NCI-H748 (cell line): ENCODE data around the gene CLDN22.
"Not testable (repeated sequence)": the region's sequence is repeated elsewhere in the genome, so short reads cannot be mapped to it uniquely, and the experiment has no call there.

ENCODE experiments used
- DNase-seq: peaks from one replicate; lab custom pipeline; 2025; ENCODE audit not compliant: unreplicated experiment; lab: John Stamatoyannopoulos, UW

Gene CLDN22

GRCh38 chr4:183347566-183347965 lies 27.5 kb upstream of the CLDN22 start:
- DNase-seq: no peak

GRCh38 chr4:183347146-183347545 lies 27.1 kb upstream of the CLDN22 start:
- no peak for DNase-seq

GRCh38 chr4:183345261-183345660 lies 25.2 kb upstream of the CLDN22 start:
- DNase-seq: no peak

GRCh38 chr4:183344523-183345255 lies 24.6 kb upstream of the CLDN22 start:
- no peak for DNase-seq

GRCh38 chr4:183343730-183344129 lies 23.7 kb upstream of the CLDN22 start:
- no peak for DNase-seq

- no peak for DNase-seq
Observed at GRCh38 chr4:183342541-183343533, 22.8 kb upstream of the CLDN22 start.

- no peak for DNase-seq
Observed at GRCh38 chr4:183337833-183338232, 17.8 kb upstream of the CLDN22 start.

- DNase-seq: no peak
Observed at GRCh38 chr4:183337349-183337748, 17.3 kb upstream of the CLDN22 start.

- DNase-seq: no peak
Observed at GRCh38 chr4:183335369-183335940, 15.4 kb upstream of the CLDN22 start.

- no peak for DNase-seq
Observed at GRCh38 chr4:183333983-183334382, 13.9 kb upstream of the CLDN22 start.

- no peak for DNase-seq
Observed at GRCh38 chr4:183333202-183333601, 13.1 kb upstream of the CLDN22 start.

- no peak for DNase-seq
Observed at GRCh38 chr4:183332447-183332846, 12.4 kb upstream of the CLDN22 start.

GRCh38 chr4:183330841-183331240 lies 10.8 kb upstream of the CLDN22 start:
- no peak for DNase-seq

- no peak for DNase-seq
Observed at GRCh38 chr4:183329954-183330742, 10.1 kb upstream of the CLDN22 start.

GRCh38 chr4:183329244-183329643 lies 9.2 kb upstream of the CLDN22 start:
- no peak for DNase-seq

- no peak for DNase-seq
Observed at GRCh38 chr4:183328832-183329231, 8.8 kb upstream of the CLDN22 start.

GRCh38 chr4:183327827-183328226 lies 7.8 kb upstream of the CLDN22 start:
- DNase-seq: no peak

GRCh38 chr4:183326853-183327252 lies 6.8 kb upstream of the CLDN22 start:
- peak; percentile 39 for DNase-seq

GRCh38 chr4:183326387-183326786 lies 6.3 kb upstream of the CLDN22 start:
- DNase-seq: not testable (repeated sequence)

- no peak for DNase-seq
Observed at GRCh38 chr4:183324619-183325018, 4.5 kb upstream of the CLDN22 start.

- DNase-seq: not testable (repeated sequence)
Observed at GRCh38 chr4:183324056-183324455, 4.0 kb upstream of the CLDN22 start.
